HG03025 (cell line): ENCODE measurements around the gene NR0B2.

Experiments used
- ATAC-seq: cut with Tn5 transposase; IDR thresholded peaks from one replicate; pipeline ENCODE4 v1.9.1; 2021; ENCODE audit warnings: mild to moderate bottlenecking, moderate library complexity; ENCODE audit not compliant: unreplicated experiment, low FRiP score

Gene NR0B2

GRCh38 chr1:26938004-26938658 lies 24.4 kb upstream of the NR0B2 start:
- ATAC-seq, result no peak

GRCh38 chr1:26936823-26937222 lies 23.0 kb upstream of the NR0B2 start:
- no peak for ATAC-seq

- no peak for ATAC-seq
Measured at GRCh38 chr1:26932531-26932930, 18.8 kb upstream of the NR0B2 start.

- ATAC-seq, result no peak
Measured at GRCh38 chr1:26923711-26924110, 9.9 kb upstream of the NR0B2 start.

GRCh38 chr1:26922901-26923300 lies 9.1 kb upstream of the NR0B2 start:
- no peak for ATAC-seq

- ATAC-seq, result no peak
Measured at GRCh38 chr1:26922431-26922729, 8.6 kb upstream of the NR0B2 start.

GRCh38 chr1:26921540-26922430 lies 8.0 kb upstream of the NR0B2 start, which contains the start of gene NUDC:
NUDC (plus strand) TSS chr1:26921743; CDS start chr1:26921849, 106 bp downstream.
- peak; percentile 90 for ATAC-seq

- ATAC-seq, result no peak
Measured at GRCh38 chr1:26921126-26921539, 7.4 kb upstream of the NR0B2 start.

- no peak for ATAC-seq
Measured at GRCh38 chr1:26915204-26915842, 1.5 kb upstream of the NR0B2 start.

GRCh38 chr1:26913389-26913753 lies 404 bp downstream of the NR0B2 start:
- ATAC-seq, result no peak

- ATAC-seq, result no peak
Measured at GRCh38 chr1:26912147-26912490, 1.7 kb downstream of the NR0B2 start.

GRCh38 chr1:26911399-26912146 lies 2.2 kb downstream of the NR0B2 start:
- no peak for ATAC-seq

- no peak for ATAC-seq
Measured at GRCh38 chr1:26910343-26911160, 3.2 kb downstream of the NR0B2 start.

- ATAC-seq, result no peak
Measured at GRCh38 chr1:26909951-26910342, 3.8 kb downstream of the NR0B2 start.

- ATAC-seq, result no peak
Measured at GRCh38 chr1:26907071-26907917, 6.5 kb downstream of the NR0B2 start.

- no peak for ATAC-seq
Measured at GRCh38 chr1:26900815-26901511, 12.8 kb downstream of the NR0B2 start.

- no peak for ATAC-seq
Measured at GRCh38 chr1:26900001-26900814, 13.6 kb downstream of the NR0B2 start, which contains the start of gene GPATCH3. GPATCH3 (minus strand) TSS chr1:26900467; CDS start chr1:26900442, 25 bp downstream.

GRCh38 chr1:26897351-26897750 lies 16.4 kb downstream of the NR0B2 start:
- ATAC-seq, result no peak
